ENCODE data around the gene MAGOH. TPM values are rescaled to one million over a fixed set of nuclear protein-coding genes. Genes with fewer than 3 reads are reported as not detected.
A peak's percentile ranks its signal among the peaks of the same experiment; 100 is the strongest.
"Not testable (repeated sequence)": the region's sequence is repeated elsewhere in the genome, so short reads cannot be mapped to it uniquely, and the experiment has no call there.

Gene MAGOH
- polyA plus RNA-seq (2013, experiment 1 of 4) = 95.7 TPM
- polyA plus RNA-seq (2013, experiment 2 of 4) = 95.6 TPM
- polyA plus RNA-seq (2013, experiment 3 of 4) = 87.1 TPM
- polyA plus RNA-seq (2013, experiment 4 of 4) = 92.9 TPM

- Histone ChIP-seq H3K4me3 (ENCODE audit: insufficient read depth, low read depth, low read length) (peak within 1 kb of the TSS; percentile 100), H3K4me1 (ENCODE audit: control insufficient read depth, insufficient read depth, low read length) (peaks cover 7% of the 10 kb centered on the region), H3K27ac (ENCODE audit: insufficient read depth, low read depth, low read length, poor library complexity, severe bottlenecking) (peak within 1 kb of the TSS; percentile 55), H3K9me3 (ENCODE audit: control insufficient read depth, low read length) (no peaks in the 10 kb centered on the region), H3K36me3 (ENCODE audit: control insufficient read depth, insufficient read depth, low read length) (peaks cover 16% of the 10 kb centered on the region), H3K27me3 (ENCODE audit: control insufficient read depth, insufficient read depth, low read length, poor library complexity, severe bottlenecking) (no peaks in the 10 kb centered on the region)
- 5 to 6% methylated on average over 64 of the region's 64 CpGs for WGBS, 2 experiments
These were observed at the start of gene MAGOH for GRCh38 chr1:53238197-53239155. Gene MAGOH (minus strand): TSS chr1:53238518. CDS start chr1:53238448, 70 bp downstream.

- no peaks in the 10 kb centered on the region for H3K36me3 ChIP-seq (ENCODE audit: control insufficient read depth, insufficient read depth, low read length)
- H3K9me3 ChIP-seq (ENCODE audit: control insufficient read depth, low read length) = no peaks in the 10 kb centered on the region
- H3K27me3 ChIP-seq (ENCODE audit: control insufficient read depth, insufficient read depth, low read length, poor library complexity, severe bottlenecking) = peaks cover 17% of the 10 kb centered on the region
- 78 to 82% methylated on average over 4 of the region's 4 CpGs for WGBS, 2 experiments
- H3K4me1 ChIP-seq (ENCODE audit: control insufficient read depth, insufficient read depth, low read length) = peaks cover 34% of the 10 kb centered on the region
- H3K27ac ChIP-seq (ENCODE audit: insufficient read depth, low read depth, low read length, poor library complexity, severe bottlenecking) = no peak overlapping the region
- H3K4me3 ChIP-seq (ENCODE audit: insufficient read depth, low read depth, low read length) = no peak overlapping the region
These were observed 48.6 kb upstream of the MAGOH start for GRCh38 chr1:53286955-53287354.

GRCh38 chr1:53285969-53286760, 47.8 kb upstream of the MAGOH start:
- WGBS, 2 experiments = 75 to 86% methylated on average over 8 of the region's 8 CpGs
- H3K36me3 ChIP-seq (ENCODE audit: control insufficient read depth, insufficient read depth, low read length) = no peaks in the 10 kb centered on the region
- H3K27ac ChIP-seq (ENCODE audit: insufficient read depth, low read depth, low read length, poor library complexity, severe bottlenecking) = no peak overlapping the region

GRCh38 chr1:53285546-53285945, 47.2 kb upstream of the MAGOH start:
- H3K36me3 ChIP-seq (ENCODE audit: control insufficient read depth, insufficient read depth, low read length) = no peaks in the 10 kb centered on the region
- no peak overlapping the region for H3K4me3 ChIP-seq (ENCODE audit: insufficient read depth, low read depth, low read length)
- H3K4me1 ChIP-seq (ENCODE audit: control insufficient read depth, insufficient read depth, low read length) = peaks cover 34% of the 10 kb centered on the region
- peaks cover 12% of the 10 kb centered on the region for H3K27me3 ChIP-seq (ENCODE audit: control insufficient read depth, insufficient read depth, low read length, poor library complexity, severe bottlenecking)
- H3K9me3 ChIP-seq (ENCODE audit: control insufficient read depth, low read length) = no peaks in the 10 kb centered on the region
- 75% methylated on average over 5 of the region's 5 CpGs for WGBS, 2 experiments
- no peak overlapping the region for H3K27ac ChIP-seq (ENCODE audit: insufficient read depth, low read depth, low read length, poor library complexity, severe bottlenecking)

More at GRCh38 chr1:53285969-53286760, 47.8 kb upstream of the MAGOH start:
- Histone ChIP-seq H3K4me1 (ENCODE audit: control insufficient read depth, insufficient read depth, low read length) (peaks cover 34% of the 10 kb centered on the region), H3K4me3 (ENCODE audit: insufficient read depth, low read depth, low read length) (no peak overlapping the region), H3K27me3 (ENCODE audit: control insufficient read depth, insufficient read depth, low read length, poor library complexity, severe bottlenecking) (peaks cover 15% of the 10 kb centered on the region), H3K9me3 (ENCODE audit: control insufficient read depth, low read length) (no peaks in the 10 kb centered on the region)

GRCh38 chr1:53284224-53285020, 46.1 kb upstream of the MAGOH start:
- peaks cover 29% of the 10 kb centered on the region for H3K4me1 ChIP-seq (ENCODE audit: control insufficient read depth, insufficient read depth, low read length)
- no peak overlapping the region for H3K4me3 ChIP-seq (ENCODE audit: insufficient read depth, low read depth, low read length)
- no peaks in the 10 kb centered on the region for H3K36me3 ChIP-seq (ENCODE audit: control insufficient read depth, insufficient read depth, low read length)
- H3K27me3 ChIP-seq (ENCODE audit: control insufficient read depth, insufficient read depth, low read length, poor library complexity, severe bottlenecking) = peaks cover under 1% of the 10 kb centered on the region
- no peaks in the 10 kb centered on the region for H3K9me3 ChIP-seq (ENCODE audit: control insufficient read depth, low read length)
- 89 to 95% methylated on average over 7 to 8 of the region's 8 CpGs for WGBS, 2 experiments
- no peak overlapping the region for H3K27ac ChIP-seq (ENCODE audit: insufficient read depth, low read depth, low read length, poor library complexity, severe bottlenecking)

- H3K4me1 ChIP-seq (ENCODE audit: control insufficient read depth, insufficient read depth, low read length) = peaks cover 19% of the 10 kb centered on the region
- not testable (repeated sequence) for H3K27ac ChIP-seq (ENCODE audit: insufficient read depth, low read depth, low read length, poor library complexity, severe bottlenecking); H3K27me3 ChIP-seq (ENCODE audit: control insufficient read depth, insufficient read depth, low read length, poor library complexity, severe bottlenecking); H3K36me3 ChIP-seq (ENCODE audit: control insufficient read depth, insufficient read depth, low read length); H3K9me3 ChIP-seq (ENCODE audit: control insufficient read depth, low read length); H3K4me3 ChIP-seq (ENCODE audit: insufficient read depth, low read depth, low read length)
- 88 to 97% methylated on average over 8 to 10 of the region's 12 CpGs for WGBS, 2 experiments
These were observed 44.8 kb upstream of the MAGOH start for GRCh38 chr1:53283156-53283555.

GRCh38 chr1:53281133-53281532, 42.8 kb upstream of the MAGOH start:
- 90 to 91% methylated on average over 9 of the region's 9 CpGs for WGBS, 2 experiments
- H3K4me3 ChIP-seq (ENCODE audit: insufficient read depth, low read depth, low read length) = no peak overlapping the region
- no peak overlapping the region for H3K27ac ChIP-seq (ENCODE audit: insufficient read depth, low read depth, low read length, poor library complexity, severe bottlenecking)
- peaks cover under 1% of the 10 kb centered on the region for H3K4me1 ChIP-seq (ENCODE audit: control insufficient read depth, insufficient read depth, low read length)
- H3K9me3 ChIP-seq (ENCODE audit: control insufficient read depth, low read length) = no peaks in the 10 kb centered on the region
- no peaks in the 10 kb centered on the region for H3K27me3 ChIP-seq (ENCODE audit: control insufficient read depth, insufficient read depth, low read length, poor library complexity, severe bottlenecking)
- H3K36me3 ChIP-seq (ENCODE audit: control insufficient read depth, insufficient read depth, low read length) = no peaks in the 10 kb centered on the region

GRCh38 chr1:53280496-53280895, 42.2 kb upstream of the MAGOH start:
- H3K4me3 ChIP-seq (ENCODE audit: insufficient read depth, low read depth, low read length) = no peak overlapping the region
- H3K4me1 ChIP-seq (ENCODE audit: control insufficient read depth, insufficient read depth, low read length) = no peaks in the 10 kb centered on the region
- H3K36me3 ChIP-seq (ENCODE audit: control insufficient read depth, insufficient read depth, low read length) = no peaks in the 10 kb centered on the region
- WGBS, 2 experiments = 95 to 97% methylated on average over 8 of the region's 8 CpGs
- no peak overlapping the region for H3K27ac ChIP-seq (ENCODE audit: insufficient read depth, low read depth, low read length, poor library complexity, severe bottlenecking)
- H3K9me3 ChIP-seq (ENCODE audit: control insufficient read depth, low read length) = no peaks in the 10 kb centered on the region
- no peaks in the 10 kb centered on the region for H3K27me3 ChIP-seq (ENCODE audit: control insufficient read depth, insufficient read depth, low read length, poor library complexity, severe bottlenecking)

GRCh38 chr1:53279296-53280200, 41.2 kb upstream of the MAGOH start:
- Histone ChIP-seq H3K4me3 (ENCODE audit: insufficient read depth, low read depth, low read length) (no peak overlapping the region), H3K27ac (ENCODE audit: insufficient read depth, low read depth, low read length, poor library complexity, severe bottlenecking) (no peak overlapping the region), H3K9me3 (ENCODE audit: control insufficient read depth, low read length) (no peaks in the 10 kb centered on the region), H3K36me3 (ENCODE audit: control insufficient read depth, insufficient read depth, low read length) (no peaks in the 10 kb centered on the region), H3K27me3 (ENCODE audit: control insufficient read depth, insufficient read depth, low read length, poor library complexity, severe bottlenecking) (no peaks in the 10 kb centered on the region), H3K4me1 (ENCODE audit: control insufficient read depth, insufficient read depth, low read length) (no peaks in the 10 kb centered on the region)
- WGBS, 2 experiments = 84 to 85% methylated on average over 14 of the region's 14 CpGs

All from ectodermal cell (in vitro differentiated cells).